ENCODE results near the gene KCNA2.

The KCNA2 gene

DNA sequence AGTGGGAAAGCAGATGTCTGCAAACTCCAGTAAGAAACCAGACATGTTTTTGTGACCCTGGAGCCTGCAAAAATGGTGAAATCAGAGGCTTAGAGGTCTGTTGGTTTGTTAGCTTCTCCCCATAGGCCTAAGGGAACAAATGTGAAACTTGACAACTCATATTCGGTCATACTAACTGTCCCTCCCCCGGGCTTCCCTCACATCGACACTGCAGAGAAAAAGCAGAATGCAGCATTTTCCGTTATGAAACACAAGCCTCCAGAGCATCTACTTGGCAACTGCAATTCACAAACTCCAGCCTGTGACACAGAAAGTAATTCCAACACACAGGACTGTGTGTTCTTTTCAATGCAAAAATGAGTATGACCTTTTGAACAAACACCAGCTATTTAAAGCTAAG, 3.7 kb downstream of the KCNA2 start:
- no peak for DNase-seq (ENCODE audit: low read depth)

DNA sequence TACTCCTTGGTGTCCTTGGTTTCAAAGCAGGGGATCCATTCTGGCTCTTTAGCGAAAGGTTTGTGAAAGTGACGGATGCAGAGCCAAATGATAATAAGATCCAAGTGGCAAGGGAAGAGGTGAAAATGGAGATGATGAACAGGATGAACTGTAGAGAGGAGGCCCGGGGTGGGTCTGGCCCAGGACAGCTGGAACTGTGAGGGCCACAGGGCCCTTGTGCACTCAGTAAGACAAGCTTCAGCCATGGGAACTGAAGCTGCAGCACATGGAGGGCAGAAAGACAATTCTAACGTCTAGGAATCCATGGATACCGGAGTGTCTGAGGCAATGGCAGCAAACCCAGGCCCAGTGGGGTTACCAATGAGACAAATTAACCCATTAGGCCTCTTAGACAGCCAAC, 4.8 kb downstream of the KCNA2 start:
- no peak for DNase-seq (ENCODE audit: low read depth)

DNA sequence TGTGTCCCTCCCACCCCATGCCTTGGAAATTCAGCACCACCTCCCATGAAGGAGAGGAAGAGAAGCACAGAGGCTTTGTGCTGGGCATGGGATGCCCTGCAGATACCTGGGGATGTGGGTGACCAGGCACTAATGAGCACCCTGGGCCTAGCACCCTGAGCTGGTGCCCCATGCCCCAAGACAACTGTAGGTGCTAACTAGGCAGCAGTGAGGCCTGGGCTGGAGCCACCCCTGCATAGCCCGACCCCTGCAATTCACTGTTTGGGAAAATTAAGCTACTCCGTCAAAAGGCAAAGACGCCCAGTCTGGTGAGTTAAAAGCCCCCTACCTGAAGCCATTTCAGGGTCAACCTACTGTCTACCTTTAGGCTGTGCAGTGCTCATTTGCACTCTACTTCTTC, 5.4 kb downstream of the KCNA2 start:
- no peak for DNase-seq (ENCODE audit: low read depth)

DNA sequence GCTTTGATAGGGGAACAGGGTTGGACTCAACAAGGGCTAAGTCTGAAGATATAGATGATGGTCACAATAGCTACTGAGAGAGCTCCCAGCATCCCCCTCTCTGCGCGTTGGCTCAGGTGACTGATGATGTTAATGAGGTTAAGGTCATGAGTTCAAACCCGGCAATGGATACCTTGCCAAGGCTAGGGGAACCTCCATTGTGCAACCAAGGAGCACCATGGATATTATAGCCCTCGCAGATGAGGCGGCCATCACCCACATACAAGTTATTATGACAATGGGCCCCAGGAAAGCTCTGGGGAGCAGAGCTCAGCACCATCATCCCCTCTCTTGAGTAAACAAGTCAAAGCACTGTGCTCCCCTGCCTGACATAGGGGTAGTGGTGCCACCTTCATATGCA, 8.2 kb downstream of the KCNA2 start:
- no peak for DNase-seq (ENCODE audit: low read depth)

DNA sequence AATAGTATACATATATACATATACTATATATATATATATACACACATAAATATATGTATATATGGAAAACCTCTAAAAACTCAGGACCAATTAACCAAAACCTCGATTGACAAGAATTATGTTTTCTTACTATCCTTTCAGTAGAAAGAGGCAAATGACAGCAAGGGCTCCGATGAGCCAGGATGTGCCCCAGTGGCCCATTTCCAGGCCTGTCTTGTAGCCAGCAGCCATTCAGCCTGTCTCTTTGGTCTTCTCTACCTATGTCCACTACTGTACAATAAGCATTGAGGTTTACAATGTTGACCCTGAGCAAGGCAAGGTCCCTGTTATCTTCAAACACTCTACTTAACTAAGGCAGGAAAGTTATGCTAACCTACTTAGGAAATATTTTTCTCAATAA, 9.8 kb downstream of the KCNA2 start:
- DNase-seq (ENCODE audit: low read depth), result no peak

DNA sequence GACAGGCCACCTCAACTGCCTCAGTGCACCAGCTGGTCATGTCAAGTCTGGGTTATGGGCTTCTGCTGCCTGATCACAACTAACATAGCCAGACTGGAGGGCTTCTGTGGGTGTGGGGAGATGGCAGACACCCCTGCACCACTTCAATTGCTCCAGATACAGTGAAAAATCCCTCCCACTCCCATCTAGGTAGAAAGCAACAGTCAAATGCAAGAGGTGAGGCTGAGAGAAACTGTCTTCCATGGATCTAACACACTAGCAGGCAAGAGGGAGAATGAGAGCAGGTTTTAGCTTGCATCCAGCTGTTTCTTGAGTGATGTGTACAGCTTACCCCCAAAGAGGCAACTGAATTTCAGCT, 10.8 kb downstream of the KCNA2 start:
- DNase-seq (ENCODE audit: low read depth), result no peak

DNA sequence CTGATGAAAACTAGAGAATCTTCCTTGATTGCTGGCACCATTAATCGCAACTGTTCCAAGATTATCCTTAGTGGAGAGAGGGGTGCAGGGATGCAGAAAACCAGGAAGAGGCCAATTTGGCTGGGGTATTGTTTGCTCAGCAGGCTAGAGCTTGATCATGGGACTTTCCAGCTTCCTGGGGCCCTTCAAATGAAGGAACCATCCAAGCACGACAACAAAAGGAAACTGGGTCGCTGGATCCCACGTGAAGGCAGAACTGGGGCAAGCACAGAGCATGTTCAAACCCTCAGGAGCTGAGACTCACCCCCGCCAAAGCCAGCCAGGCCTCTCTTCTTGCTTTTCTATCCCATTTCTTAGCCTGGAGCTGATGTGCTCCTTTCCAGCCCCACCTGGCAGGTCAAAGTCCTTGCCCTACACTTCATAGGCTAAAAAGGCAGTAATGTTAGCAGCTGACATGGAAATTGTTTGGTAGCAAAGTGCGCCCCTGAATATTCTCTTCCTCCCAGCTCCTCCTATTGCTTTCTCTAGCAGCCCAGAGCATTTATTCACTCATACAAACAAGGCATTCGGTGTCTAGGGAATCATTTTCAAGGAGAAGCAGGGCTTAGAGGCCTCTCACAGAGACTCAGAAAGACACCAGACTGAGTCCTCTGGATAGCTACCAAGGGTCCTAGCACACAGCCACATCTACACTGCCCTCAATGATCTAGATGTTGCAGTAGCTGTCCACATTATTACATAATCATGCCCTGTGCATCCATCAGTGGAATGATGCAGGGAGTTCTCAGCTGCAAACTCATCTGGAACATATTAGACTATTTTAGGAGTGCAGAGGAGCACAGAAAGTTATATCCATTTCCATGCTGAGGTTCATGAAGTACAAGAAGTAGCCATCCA, 11.5 kb downstream of the KCNA2 start:
- no peak for DNase-seq (ENCODE audit: low read depth)

DNA sequence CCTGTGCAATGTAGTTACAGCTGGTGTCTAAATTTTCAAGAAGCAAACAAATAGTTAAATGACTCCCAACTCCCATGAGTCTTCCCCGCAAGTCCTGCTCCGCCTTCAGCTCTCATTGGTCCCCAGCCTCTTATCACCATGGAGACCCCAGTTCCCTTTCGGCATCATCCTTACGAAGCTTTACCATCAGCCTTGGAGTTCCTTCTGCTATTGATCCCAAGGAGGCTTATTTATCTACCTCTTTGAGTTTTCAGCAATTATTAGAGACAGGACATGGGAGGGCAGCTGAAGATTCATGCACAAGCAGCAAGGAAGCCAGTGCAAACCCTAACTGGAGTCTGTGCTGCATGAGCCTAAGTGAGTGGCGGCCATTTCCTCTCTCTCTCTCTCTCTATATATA, 12.3 kb downstream of the KCNA2 start:
- DNase-seq (ENCODE audit: low read depth), result no peak

DNA sequence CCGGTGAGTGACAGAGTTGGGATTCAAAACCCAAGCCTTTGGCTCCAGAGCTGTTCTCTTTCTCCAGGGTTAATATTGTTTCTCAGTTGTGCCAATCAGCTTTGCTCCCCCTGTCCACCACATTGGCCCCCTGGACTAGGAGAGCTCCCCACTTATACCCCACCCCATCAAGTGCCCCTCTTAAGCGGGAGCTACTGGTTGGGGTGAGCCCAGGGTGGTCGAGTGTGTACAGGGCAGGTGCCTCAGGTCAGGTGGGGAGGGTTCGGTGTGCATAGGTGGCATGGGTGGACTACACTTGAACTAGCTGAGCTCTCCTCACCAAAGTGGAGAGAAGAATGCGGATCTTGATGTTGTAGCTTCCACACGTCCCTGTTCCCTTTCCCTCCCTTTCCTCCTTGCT, 14.2 kb downstream of the KCNA2 start:
- DNase-seq (ENCODE audit: low read depth), result no peak

DNA sequence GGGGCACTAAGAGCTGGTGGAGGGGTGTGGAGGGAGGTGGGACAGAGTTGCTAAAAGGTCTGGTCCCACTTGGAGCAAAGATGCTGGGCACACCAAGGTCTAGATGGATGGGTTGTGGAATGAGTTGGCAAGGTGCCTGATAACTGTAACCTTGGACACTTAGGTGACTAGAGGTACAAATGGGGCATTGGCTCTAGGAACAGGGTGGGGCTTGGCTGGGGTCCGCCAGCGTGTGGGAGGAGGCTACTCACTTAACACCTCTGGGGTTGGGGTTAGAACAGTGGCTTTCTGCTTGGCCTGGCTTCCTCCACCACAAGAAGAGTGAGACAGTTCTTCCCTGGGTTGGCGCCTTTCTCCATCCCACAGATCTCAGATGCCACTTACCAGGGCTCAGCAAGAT, 17.2 kb downstream of the KCNA2 start:
- no peak for DNase-seq (ENCODE audit: low read depth)

DNA sequence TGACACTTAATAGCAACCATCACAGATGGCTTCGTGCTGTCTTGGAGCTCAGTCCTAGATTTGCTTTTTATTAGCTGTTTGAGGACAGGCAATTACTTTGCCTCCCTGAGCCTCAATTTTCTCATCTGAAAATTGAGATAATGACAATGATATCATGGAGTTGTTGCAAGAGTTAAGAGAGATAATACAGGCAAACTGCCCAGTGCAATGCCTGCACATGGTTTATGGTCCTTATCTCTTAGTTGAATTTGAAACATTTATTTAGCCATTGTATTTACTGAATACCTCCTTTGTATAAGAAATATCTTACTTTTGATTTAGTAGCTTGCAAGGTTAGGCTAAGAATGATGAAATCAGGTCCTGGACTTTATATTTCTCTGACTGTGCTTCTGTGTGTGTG, 17.7 kb downstream of the KCNA2 start:
- no peak for DNase-seq (ENCODE audit: low read depth)

DNA sequence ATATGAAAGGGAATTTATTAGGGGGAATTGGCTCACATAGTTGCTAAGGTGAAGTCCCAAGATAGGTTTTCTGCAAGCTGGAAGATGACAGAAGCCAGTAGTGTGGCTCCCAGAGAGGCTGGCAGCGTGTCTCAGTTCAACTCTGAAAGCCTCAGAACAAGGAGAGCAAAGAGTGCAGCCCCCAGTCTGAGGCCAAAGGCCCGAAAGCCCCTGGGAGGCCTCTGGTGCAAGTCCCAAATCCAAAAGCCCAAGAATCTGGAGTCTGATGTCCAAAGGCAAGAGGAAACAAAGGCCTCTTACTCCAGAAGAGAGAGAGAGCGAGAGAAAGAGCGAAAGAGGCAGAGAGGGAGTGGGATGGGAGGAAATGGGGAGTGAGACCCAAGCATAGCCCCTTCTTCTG, 18.3 kb downstream of the KCNA2 start:
- no peak for DNase-seq (ENCODE audit: low read depth)

DNA sequence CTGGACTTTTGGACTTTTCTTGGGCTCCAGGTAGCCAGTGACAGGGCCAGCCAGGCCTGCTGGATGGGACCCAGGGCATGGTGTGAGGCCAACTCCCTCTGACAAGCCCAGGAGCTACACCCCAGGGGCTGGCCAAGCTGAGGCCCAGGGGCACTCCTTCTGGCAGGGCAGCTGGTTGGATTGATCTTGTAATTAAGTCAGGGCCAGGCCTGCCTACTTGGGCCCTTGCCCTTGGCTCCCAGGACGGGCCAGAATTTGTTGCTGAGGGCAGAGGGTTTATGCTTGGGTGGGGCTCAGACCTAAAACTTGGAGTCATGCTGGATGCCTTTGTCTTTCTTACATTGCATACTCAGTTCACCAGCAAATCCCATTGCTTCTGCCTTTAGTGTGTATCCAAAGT, 20.7 kb downstream of the KCNA2 start:
- no peak for DNase-seq (ENCODE audit: low read depth)

DNA sequence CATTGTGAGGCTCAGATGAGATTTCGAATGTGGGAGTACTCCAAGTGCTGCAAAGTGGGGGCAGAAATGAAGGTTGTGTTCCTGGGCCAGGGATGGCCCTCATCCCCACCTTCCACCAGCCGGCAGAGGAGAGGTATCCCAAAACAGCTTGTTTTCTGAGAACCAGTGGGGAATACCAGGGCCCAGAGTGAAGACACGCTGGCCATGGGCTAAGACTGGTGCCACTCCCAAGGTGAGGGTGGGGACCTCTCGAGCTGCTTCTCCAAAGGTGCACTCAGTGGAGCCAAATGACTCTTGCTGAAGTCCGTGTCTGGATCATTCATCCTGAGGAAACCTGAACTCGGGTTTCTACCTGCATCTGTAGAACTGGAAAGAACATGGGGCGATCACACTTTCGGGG, 22.1 kb downstream of the KCNA2 start:
- no peak for DNase-seq (ENCODE audit: low read depth)

DNA sequence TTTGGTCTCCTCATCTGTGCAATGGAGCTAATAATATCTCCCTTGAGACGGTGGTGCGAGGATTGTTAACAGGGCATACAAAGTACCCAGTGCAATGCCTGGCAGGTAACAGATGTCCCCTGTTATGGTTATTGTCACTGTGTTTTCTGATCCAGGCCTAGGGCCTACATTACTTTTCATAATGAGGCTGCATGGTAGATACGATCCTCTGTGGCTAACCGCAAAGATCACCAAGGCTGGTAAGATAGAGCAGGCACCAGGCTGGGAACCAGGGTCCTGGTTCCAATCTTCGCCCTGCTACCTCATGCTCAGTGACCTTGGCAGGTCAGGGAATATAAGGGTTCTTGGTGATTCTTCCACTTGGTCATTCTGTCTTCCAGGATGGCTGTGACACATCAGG, 22.7 kb downstream of the KCNA2 start:
- no peak for DNase-seq (ENCODE audit: low read depth)

DNA sequence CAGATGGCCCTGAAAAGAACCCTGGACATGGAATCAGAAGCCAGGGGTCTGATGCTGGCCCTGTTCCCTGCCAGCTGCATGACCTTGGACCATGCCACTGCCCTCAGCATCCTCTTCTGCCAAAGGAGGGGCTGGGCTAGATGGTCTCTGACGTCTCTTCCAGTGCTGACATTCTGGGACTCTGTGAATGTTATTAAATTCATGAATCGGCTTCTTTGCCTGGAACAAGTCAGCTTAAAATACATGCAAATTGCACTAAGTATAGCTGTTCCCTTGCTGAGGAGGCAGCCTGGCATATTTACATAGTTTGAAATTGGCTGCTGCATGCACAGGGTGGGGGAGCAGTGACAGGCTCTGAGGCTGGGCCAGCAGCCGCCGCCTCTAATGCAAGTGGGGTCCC, 23.8 kb downstream of the KCNA2 start:
- no peak for DNase-seq (ENCODE audit: low read depth)

DNA sequence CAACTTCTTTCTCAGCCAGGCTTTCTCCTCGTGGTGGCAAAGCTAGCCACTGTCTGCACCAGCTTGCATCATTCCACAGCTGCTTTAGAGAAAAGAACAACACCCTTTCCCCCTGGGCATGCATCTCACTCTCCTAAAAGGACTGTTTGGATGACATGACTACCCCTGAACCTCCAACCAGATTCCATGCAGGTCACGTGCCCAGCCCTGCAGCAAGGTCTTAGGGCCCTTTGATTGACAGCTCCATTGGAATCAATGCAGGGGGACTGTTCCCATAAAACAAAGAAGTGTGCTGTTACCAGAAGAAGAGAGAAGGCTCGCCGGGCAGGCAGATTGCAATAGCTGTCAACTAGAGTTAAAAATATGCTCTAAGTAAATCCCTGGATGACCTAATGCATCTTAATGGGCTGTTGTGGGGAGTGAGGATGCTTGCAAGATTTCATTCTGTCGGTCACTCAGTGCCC, 24.4 kb downstream of the KCNA2 start:
- peak; percentile 12 for DNase-seq (ENCODE audit: low read depth)

DNA sequence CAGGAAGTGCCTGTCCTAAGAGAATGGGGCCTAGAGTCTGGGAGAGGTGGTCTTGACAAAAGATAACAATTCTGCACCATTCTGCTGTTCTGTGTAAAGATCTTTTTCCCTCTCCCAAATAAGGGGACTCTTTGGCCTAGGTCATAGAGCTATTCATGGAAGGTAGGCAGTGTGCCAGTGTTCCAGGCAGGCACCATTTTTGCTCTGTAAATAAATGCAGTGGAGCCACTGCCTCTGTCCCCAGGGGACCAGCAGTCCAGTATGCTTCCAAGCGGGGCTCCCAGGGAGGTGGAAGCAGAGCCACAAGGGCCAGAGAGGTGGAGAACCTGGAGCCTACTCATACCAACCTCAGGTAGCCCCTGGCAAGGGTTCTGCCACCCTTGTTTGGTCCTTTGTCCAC, 25.9 kb downstream of the KCNA2 start:
- no peak for DNase-seq (ENCODE audit: low read depth)

DNA sequence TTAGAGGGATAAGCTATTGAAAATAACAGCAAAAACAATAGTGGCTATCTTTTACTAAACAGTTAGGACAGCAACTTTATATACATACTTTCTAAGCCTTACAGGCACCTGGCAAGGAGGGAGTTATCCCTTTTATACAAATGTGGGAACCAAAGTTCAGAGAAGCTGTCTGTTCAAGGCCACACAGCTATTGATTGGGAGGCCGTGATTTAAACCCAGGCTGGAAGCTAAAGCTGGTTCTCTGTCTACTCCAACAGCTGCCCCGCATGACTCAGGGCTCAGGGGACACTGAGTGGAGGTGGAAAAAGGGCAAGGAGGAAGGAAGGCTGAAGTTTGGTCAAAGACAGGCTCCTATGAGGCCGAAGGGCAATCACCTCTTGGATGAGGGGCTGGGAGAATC, 26.7 kb downstream of the KCNA2 start:
- no peak for DNase-seq (ENCODE audit: low read depth)

DNA sequence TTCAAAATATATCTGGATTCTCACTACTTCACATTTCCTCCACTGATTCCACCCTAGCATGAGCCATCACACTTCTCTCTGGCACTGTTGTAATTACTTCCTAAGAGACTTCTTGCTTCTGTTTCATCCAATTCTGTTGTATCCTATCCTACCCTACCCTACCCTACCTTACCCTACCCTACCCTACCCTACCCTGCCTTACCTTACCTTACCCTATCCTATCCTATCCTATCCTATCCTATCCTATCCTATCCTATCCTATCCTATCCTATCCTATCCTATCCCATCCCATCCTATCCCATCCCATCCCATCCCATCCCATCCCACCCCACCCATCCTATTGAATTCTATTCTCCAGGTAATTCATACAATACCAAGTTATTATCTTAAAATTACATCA, 29.7 kb downstream of the KCNA2 start:
- no peak for DNase-seq (ENCODE audit: low read depth)

DNA sequence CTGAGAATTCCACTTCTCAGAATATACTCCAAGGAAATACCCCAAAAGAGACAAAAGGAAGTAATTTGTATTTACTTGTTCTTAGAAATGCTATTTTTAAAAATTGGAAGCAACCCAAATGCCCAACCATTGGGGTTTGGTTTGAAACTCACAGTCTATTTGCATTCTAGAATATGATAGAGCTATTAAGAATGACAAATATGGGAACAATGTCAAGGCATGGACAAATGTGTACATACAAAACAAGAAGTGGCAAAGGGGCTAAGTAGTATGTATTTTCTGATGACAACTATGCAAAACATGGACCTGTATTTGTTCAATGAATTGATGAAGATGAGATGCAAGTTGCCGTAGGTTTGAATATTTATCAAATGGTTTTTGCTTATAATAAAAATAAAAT, 32.8 kb downstream of the KCNA2 start:
- DNase-seq (ENCODE audit: low read depth), result no peak

DNA sequence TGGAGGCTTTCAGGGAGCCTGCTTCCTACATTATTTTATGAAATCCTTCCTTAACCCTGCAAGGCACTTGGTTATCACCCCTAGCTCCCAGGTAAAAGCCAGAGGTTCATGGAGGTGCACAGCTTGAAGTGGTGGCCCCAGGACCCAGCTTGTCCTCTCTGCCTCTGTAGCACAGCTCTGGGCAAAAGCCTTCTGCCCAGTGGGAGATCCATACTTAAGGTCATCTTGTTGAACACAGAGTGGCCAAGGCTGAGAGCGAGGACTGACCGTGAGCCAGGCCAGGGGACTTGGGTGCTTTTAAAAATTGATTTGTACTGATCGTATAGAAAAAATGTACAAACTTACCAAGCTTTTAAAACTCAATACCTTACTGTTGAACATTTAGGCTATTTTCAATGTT, 33.4 kb downstream of the KCNA2 start:
- no peak for DNase-seq (ENCODE audit: low read depth)

DNA sequence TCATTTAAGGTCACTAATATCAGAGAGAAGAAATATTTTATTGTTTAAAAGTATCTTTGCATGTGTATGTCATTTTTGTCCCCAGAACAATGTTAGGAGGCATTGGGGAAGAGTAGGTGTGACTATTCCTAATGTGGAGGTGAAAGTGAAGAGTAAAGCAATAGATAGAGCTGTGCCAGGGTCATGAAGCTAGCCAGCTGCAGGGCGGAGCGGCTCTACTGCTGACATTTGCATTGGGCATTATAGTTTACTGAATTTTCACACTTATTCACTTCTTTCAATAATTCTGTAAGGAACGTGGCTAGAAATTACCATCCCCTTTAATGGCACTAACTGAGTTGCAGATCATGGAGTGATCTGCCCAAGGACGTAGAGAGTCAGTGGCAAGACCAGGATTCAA, 35.3 kb downstream of the KCNA2 start:
- no peak for DNase-seq (ENCODE audit: low read depth)

DNA sequence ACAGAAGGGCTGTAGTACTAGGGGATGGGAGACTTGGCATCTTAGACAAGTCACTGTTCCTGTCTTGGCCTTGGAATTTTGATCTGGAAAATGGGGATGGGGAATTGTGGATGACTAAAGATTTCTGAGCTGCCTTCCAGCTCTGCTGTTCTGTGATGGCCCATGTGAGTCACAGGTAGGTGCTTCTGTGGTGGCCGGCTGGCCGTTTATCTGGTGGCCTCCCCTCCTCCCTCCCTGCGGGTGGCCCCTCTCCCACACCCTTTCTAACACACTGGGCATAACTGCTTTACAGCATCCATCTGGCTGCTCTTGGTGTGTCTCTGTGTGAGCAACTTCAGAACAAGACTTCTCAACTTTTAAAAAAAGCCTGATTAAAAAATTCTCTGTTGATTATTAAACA, 35.9 kb downstream of the KCNA2 start:
- DNase-seq (ENCODE audit: low read depth), result no peak
